ENCODE data around the gene TMEM205.
A peak's percentile ranks its signal among the peaks of the same experiment; 100 is the strongest.
"Not testable (repeated sequence)": the region's sequence is repeated elsewhere in the genome, so short reads cannot be mapped to it uniquely, and the experiment has no call there.

The TMEM205 gene

GRCh38 chr19:11339254-11340098 is 6.6 kb downstream of the TMEM205 start, which contains the start of gene RAB3D:
TSS of gene RAB3D (minus strand) at chr19:11339657. CDS start at chr19:11337399, 2,258 bp downstream.
- DNase-seq (ENCODE audit: low read depth) = peak; percentile 91

- DNase-seq (ENCODE audit: low read depth) = no peak
Observed at GRCh38 chr19:11338569-11339253, 7.4 kb downstream of the TMEM205 start.

GRCh38 chr19:11338121-11338520 is 7.9 kb downstream of the TMEM205 start:
- no peak for DNase-seq (ENCODE audit: low read depth)

GRCh38 chr19:11337080-11337479 is 9.0 kb downstream of the TMEM205 start:
- DNase-seq (ENCODE audit: low read depth) = no peak

GRCh38 chr19:11335449-11336146 is 10.5 kb downstream of the TMEM205 start:
- no peak for DNase-seq (ENCODE audit: low read depth)

GRCh38 chr19:11333838-11334237 is 12.2 kb downstream of the TMEM205 start:
- DNase-seq (ENCODE audit: low read depth) = peak; percentile 52

- no peak for DNase-seq (ENCODE audit: low read depth)
Observed at GRCh38 chr19:11332822-11333221, 13.2 kb downstream of the TMEM205 start.

GRCh38 chr19:11331502-11331901 is 14.6 kb downstream of the TMEM205 start:
- DNase-seq (ENCODE audit: low read depth) = no peak

GRCh38 chr19:11330127-11330526 is 15.9 kb downstream of the TMEM205 start:
- DNase-seq (ENCODE audit: low read depth) = no peak

- DNase-seq (ENCODE audit: low read depth) = no peak
Observed at GRCh38 chr19:11325544-11325943, 20.5 kb downstream of the TMEM205 start.

- no peak for DNase-seq (ENCODE audit: low read depth)
Observed at GRCh38 chr19:11324748-11325389, 21.2 kb downstream of the TMEM205 start.

GRCh38 chr19:11324079-11324661 is 21.9 kb downstream of the TMEM205 start:
- peak; percentile 87 for DNase-seq (ENCODE audit: low read depth)

- DNase-seq (ENCODE audit: low read depth) = no peak
Observed at GRCh38 chr19:11323601-11324078, 22.4 kb downstream of the TMEM205 start.

- no peak for DNase-seq (ENCODE audit: low read depth)
Observed at GRCh38 chr19:11322269-11323024, 23.6 kb downstream of the TMEM205 start.

GRCh38 chr19:11321191-11322126 is 24.6 kb downstream of the TMEM205 start:
- no peak for DNase-seq (ENCODE audit: low read depth)

- DNase-seq (ENCODE audit: low read depth) = not testable (repeated sequence)
Observed at GRCh38 chr19:11320278-11320995, 25.6 kb downstream of the TMEM205 start.

- no peak for DNase-seq (ENCODE audit: low read depth)
Observed at GRCh38 chr19:11306337-11306736, 39.7 kb downstream of the TMEM205 start.

- DNase-seq (ENCODE audit: low read depth) = no peak
Observed at GRCh38 chr19:11304936-11305335, 41.1 kb downstream of the TMEM205 start.

GRCh38 chr19:11300811-11301120 is 45.3 kb downstream of the TMEM205 start:
- no peak for DNase-seq (ENCODE audit: low read depth)
